ENCODE data around the gene AKNA. TPM values are rescaled to one million over a fixed set of nuclear protein-coding genes. Genes with fewer than 3 reads are reported as not detected.

The AKNA gene
- total RNA-seq, 1 donor = 11.2 TPM

DNA sequence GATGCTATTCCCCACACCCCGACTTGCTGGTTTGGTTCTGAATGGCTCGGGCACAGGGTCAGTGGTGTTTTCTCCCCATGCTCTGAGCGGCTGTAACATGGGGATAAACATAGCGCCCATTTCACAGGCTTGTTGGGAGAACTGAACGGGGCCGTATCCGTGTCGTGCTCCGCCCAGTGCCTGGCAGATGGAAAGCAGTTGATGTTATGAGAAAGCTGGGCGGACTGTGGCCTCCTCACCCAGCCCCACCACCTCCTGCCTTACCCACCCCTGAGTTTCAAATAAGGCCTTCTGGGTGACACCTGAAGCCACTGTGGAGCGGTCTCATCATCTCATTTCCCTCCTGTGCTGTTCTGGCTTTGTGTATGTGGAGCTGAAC is 43.6 kb downstream of the AKNA start:
- TF ChIP-seq, protein P1, sequence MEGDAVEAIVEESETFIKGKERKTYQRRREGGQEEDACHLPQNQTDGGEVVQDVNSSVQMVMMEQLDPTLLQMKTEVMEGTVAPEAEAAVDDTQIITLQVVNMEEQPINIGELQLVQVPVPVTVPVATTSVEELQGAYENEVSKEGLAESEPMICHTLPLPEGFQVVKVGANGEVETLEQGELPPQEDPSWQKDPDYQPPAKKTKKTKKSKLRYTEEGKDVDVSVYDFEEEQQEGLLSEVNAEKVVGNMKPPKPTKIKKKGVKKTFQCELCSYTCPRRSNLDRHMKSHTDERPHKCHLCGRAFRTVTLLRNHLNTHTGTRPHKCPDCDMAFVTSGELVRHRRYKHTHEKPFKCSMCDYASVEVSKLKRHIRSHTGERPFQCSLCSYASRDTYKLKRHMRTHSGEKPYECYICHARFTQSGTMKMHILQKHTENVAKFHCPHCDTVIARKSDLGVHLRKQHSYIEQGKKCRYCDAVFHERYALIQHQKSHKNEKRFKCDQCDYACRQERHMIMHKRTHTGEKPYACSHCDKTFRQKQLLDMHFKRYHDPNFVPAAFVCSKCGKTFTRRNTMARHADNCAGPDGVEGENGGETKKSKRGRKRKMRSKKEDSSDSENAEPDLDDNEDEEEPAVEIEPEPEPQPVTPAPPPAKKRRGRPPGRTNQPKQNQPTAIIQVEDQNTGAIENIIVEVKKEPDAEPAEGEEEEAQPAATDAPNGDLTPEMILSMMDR (IDR thresholded peaks at IDR 0.05; ENCODE audit: insufficient read depth, low read depth, low read length) = no peak
- DNase-seq (ENCODE audit: low read depth) = no peak
- H3K4me3 ChIP-seq (ENCODE audit: low read depth, low read length) = no peak overlapping the region

DNA sequence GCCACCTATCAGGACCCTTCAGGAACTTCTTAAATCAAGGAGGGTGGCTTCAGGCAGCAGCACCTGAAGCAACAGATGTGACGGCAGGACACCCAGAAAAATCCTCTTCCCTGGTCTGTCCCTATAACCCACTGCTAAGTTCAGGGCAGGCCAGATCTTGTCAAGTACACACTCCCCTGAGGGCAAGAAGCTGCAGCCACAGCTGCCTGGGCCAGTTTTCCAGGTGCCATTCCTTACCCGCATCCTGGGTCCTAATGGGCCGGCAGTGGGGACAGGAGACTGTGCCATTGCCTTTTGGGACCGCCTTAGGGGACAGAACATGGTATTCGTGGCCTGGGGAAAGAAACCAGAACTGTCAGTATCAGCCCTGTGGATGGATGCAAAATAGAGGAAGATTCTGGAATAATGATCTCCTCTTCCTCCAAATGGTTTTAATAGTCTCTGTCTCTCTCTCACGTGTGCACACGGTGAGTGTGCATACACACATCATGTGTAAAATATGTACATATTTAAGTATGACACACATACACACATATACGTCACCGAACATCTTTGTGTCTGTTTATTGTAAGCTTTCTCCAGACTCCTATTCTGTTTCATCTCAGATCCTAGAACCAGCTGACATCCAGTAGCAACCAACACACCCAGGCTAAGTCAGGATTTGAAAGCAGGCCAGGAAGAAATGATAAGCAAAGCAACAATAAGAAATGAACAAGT is 44.2 kb downstream of the AKNA start:
- TF ChIP-seq, protein P1 (IDR thresholded peaks at IDR 0.05; ENCODE audit: insufficient read depth, low read depth, low read length) = no peak
- H3K4me3 ChIP-seq (ENCODE audit: low read depth, low read length) = no peak overlapping the region
- DNase-seq (ENCODE audit: low read depth) = peak; percentile 66

- H3K4me3 ChIP-seq (ENCODE audit: low read depth, low read length) = no peak overlapping the region
- no peak for DNase-seq (ENCODE audit: low read depth)
Observed at GRCh38 chr9:114342755-114343440, 44.9 kb downstream of the AKNA start.

GRCh38 chr9:114341991-114342390 is 45.8 kb downstream of the AKNA start:
- no peak for DNase-seq (ENCODE audit: low read depth)
- TF ChIP-seq, protein P1 (IDR thresholded peaks at IDR 0.05; ENCODE audit: insufficient read depth, low read depth, low read length) = no peak

More at GRCh38 chr9:114342755-114343440, 44.9 kb downstream of the AKNA start:
- TF ChIP-seq, protein P1 (IDR thresholded peaks at IDR 0.05; ENCODE audit: insufficient read depth, low read depth, low read length) = no peak

GRCh38 chr9:114341152-114341830 is 46.5 kb downstream of the AKNA start:
- TF ChIP-seq, protein P1 (IDR thresholded peaks at IDR 0.05; ENCODE audit: insufficient read depth, low read depth, low read length) = no peak
- DNase-seq (ENCODE audit: low read depth) = no peak
- no peak overlapping the region for H3K4me3 ChIP-seq (ENCODE audit: low read depth, low read length)

More at GRCh38 chr9:114341991-114342390, 45.8 kb downstream of the AKNA start:
- no peak overlapping the region for H3K4me3 ChIP-seq (ENCODE audit: low read depth, low read length)

- no peak overlapping the region for H3K4me3 ChIP-seq (ENCODE audit: low read depth, low read length)
- TF ChIP-seq, protein P1 (IDR thresholded peaks at IDR 0.05; ENCODE audit: insufficient read depth, low read depth, low read length) = peak; percentile 89
- peak; percentile 52 for DNase-seq (ENCODE audit: low read depth)
Observed at GRCh38 chr9:114339130-114339908, 48.5 kb downstream of the AKNA start.

Data from fibroblast of villous mesenchyme (primary cell).